T-helper 2 cell treated with Interferon-gamma antibody and Interleukin-4, amounts not matched to agents 100 ng/mL and 5 ng/mL, for 36 hours (primary cell): ENCODE results near the gene CSTF3. TPM values are rescaled to one million over a fixed set of nuclear protein-coding genes. Genes with fewer than 3 reads are reported as not detected.

Experiments used
- intact Hi-C: fragments of 100-400 bp; cut with micrococcal nuclease; formaldehyde crosslinking; loops from one replicate; pipeline ENCODE4 v1.15.1; 2023
- total RNA-seq: library from RNA; stranded (reverse); gene quantifications from 2 replicates; pipeline ENCODE4 v1.2.3, GENCODE V29; 2022

Gene CSTF3
- total RNA-seq = 28.5 and 29.9 TPM in 2 replicates

DNA sequence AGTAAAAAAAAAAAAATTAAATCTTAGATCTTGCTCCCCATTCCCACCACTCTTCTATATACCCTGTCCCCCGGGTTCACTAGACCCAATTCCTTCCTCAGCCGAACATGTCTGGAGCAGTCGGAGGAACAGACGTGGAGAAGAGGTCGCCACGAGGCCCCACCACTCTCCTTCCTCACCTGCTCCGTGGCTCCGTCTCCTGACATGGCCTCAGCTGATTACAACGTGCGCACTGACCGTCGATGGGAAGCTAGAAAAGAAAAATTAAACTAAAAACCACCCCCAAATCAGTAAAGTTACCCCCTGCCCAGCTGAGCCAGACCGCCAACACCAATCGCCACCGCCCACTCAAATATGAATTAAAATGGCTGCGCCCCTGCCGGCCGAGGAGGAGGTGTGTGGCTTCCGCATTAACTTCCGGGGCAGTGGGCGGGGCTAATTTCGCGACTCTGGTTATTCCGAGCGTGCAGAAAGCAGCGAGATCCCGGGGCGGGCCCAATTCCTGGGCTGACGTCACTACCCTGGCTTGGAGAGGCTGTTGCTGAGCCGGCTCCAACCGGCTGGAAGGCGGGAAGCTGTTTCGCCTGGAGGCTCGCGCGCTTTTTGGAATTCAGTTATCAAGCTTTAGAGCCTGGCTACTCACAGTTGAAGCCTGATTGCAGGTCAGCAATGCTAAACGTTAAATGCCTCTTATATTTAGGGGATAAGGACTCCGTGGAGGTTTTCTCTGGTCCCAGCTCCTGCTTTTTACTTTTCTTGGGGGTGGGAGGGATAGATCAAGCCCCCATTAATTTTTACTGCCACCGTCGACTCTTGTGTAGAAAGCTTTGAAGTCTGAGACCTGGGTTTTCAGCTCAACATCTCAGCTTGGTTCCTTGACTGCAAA lies at the start of gene CSTF3:
CSTF3 (minus strand) TSS at position 361 of the 886 bp plus-strand sequence; CDS start at position 206, 155 bp downstream.
- intact Hi-C loops = loop anchor here (1.0 to 5.0 kb wide), 10 partner anchors 97 to 1086 kb away; partner anchors contain the start of genes C11orf91, CAPRIN1, EIF3M and FBXO3

DNA sequence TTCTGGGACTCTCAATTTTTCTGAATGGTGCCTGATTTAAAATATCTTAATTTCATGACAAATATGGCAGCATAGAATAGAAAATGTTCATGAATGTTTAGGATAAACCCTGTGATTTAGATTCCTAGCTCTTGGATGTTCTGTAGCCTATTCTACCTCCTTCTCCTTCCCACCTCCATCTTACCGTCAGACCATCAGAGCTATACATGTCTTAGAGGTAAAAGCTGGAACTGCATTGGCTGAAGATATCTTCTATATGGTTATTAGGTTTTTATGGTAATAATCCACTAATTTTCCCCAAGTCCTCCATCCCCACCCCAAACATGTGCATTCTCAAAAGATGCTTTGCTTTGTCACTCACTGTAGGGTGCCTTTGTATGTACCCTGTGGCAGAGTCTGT lies 46.9 kb upstream of the CSTF3 start:
- intact Hi-C loops = no loop called here

DNA sequence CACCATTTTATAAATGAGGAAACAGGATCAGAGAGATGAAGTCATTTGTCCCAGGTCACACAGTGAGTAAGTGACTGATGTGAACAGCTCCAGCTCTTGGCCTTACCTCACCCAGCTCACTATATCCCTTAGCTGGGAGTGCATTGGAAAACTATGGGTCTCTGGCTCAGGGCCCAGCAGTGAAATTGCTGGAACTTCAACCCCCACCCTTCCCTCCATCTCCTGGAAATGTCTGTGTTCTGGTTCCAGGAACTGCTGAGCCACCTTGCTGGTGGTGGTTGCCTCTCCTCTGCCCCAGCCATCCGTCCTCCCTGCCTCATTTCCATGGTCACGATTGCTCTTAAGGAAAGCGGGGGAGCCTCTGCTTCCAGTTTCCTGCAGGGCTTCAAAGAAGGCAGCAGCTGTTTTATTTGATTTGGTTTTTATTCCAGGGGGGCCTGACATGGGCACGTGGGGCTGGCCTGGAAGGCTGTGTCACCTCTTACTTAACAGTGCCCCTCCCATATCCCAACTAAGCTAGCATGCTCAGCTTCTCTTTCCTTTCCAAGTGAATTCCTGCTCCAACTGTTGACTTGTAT lies 46.2 kb upstream of the CSTF3 start:
- intact Hi-C loops = no loop called here

DNA sequence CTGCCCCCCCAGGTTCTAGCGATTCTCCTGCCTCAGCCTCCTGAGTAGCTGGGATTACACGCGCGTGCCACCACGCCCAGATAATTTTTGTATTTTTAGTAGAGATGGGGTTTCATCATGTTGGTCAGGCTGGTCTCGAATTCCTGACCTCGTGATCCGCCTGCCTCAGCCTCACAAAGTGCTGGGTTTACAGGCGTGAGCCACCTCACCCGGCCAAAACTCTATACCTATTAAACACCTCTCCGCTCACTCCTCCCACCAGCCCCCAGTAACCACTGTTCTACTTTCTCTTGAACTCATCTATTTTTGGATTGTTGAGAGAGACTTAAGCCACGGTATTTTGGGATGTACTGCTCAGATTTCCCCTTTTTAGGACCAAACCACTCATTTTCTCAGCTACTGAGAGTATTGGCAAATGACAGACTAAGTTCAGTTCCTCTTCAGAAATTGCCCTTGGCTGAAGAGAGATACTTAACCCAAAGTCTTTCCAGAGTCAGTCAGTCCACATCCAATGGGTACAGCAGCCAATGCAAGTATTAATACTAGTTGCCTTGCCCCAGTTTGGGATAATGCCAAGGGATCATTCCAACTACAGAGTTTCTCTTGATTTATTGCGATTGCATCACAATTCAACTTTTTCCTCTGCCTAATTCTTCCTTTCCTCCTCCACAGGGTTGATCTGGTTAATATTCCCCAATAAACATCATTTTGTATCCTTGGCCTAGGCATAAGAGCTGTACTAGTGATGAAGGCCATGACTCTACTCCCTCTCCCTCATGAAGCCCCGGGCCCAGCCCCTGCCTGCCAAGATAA lies 36.8 kb upstream of the CSTF3 start:
- intact Hi-C loops = no loop called here

DNA sequence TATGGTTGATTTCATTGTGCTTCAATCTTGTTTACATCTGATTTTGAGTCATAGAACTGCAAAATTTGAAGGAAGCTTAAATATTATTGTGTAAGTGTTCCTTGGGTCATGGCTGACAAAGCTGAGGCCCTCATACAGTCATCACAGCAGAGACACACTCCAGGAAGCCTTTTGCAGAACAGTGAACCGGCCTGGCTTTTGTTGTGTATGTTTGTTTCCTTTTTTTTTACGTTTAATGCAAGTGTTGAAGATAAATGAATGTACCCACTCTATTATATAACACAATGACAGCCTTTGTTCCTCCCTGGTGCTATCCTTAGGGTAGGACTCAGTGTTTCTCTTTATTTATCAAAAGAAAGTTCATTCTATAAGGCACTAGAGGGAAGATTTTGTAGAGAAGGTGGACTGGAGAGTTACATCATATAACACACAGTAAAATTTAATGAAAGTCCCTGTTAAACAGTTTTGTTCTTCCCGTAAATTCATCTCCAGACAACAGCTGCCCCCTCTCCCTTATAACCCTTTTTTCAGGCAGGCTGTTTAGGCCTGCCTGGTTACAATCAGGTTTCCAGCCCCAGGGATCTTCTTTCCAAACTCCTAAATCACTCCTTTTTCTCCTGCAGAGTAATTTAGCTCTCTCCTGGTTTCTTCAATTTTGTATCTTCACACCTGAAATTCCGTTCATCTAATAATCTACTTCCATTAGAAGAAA lies 34.3 kb upstream of the CSTF3 start:
- intact Hi-C loops = no loop called here

- intact Hi-C loops = no loop called here
These were observed 33.2 kb upstream of the CSTF3 start for GRCh38 chr11:33194455-33194854.

GRCh38 chr11:33191467-33191866 lies 30.2 kb upstream of the CSTF3 start:
- intact Hi-C loops = no loop called here

GRCh38 chr11:33187998-33188722 lies 26.9 kb upstream of the CSTF3 start:
- intact Hi-C loops = no loop called here

DNA sequence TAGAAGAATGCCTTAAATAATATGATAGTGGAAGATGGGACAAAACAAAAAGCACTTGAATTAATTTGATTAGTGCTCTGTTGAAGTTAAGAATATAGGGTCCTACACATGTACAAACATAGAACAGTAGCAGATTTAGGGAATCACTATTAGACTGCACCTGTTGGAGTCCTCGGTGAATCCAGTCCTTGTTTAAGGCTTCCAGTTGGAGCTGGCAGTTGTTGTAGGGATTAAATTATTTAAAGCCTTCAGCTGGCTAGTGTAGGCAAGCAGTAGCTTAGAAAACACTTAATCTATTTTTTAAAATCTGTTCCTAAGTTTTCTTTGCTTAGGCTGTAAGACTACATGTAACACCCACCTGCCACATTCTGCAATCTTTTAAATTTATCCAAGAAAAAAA lies 24.5 kb upstream of the CSTF3 start:
- intact Hi-C loops = no loop called here

DNA sequence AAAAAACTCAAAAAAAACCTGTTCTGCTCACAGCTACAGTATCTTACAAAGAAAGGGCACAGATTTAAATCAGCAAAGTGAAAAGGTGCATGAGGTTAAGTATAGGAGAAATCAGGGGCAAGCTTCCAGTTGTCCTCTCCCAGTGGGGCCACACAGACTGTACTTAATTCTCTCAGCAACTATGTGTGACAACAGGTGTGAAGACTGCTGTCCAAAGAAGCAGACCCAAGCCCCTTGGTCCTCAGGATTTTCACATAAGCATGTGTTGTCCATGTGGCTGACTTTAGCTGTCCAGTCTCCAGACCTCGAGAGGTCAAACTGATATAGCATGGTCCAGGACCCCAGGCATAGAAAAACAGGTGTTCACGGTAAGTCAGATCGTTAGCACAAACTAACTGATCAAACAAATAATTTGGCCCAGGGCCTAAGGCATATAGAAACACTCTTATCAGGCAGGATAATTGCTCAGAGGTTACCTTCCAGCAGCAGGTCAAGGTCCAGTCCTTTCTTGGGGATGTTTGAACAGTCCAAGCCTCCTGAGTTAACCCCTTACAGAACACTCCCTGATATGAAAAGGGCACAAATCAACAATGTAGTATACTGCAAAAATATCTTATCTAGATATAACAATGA lies 21.1 kb upstream of the CSTF3 start:
- intact Hi-C loops = no loop called here

DNA sequence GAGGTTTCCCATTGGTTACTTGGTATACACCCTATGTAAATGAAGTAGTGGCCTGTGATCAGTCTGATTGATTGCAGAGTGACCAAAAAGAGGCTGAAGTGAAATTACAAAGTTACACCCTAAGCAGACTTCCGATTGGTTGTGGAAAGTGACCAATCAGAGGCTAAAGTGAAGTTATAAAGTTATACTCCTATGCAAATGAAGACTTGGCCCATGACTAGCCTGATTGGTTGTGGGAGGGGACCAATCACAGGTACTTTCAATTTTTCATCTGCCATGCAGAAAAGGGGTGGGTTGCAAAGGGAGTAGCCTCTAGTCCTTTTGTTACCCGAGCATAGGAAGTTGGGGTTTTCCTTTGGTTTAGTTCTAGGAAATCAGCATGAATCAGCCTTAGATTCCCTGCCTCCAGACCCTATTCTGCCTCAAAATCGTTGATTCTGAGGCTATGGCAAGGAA lies 18.1 kb upstream of the CSTF3 start:
- intact Hi-C loops = loop anchor here (5.0 kb wide), 1 partner anchor 78 kb away; the partner anchor contains the start of gene HIPK3

DNA sequence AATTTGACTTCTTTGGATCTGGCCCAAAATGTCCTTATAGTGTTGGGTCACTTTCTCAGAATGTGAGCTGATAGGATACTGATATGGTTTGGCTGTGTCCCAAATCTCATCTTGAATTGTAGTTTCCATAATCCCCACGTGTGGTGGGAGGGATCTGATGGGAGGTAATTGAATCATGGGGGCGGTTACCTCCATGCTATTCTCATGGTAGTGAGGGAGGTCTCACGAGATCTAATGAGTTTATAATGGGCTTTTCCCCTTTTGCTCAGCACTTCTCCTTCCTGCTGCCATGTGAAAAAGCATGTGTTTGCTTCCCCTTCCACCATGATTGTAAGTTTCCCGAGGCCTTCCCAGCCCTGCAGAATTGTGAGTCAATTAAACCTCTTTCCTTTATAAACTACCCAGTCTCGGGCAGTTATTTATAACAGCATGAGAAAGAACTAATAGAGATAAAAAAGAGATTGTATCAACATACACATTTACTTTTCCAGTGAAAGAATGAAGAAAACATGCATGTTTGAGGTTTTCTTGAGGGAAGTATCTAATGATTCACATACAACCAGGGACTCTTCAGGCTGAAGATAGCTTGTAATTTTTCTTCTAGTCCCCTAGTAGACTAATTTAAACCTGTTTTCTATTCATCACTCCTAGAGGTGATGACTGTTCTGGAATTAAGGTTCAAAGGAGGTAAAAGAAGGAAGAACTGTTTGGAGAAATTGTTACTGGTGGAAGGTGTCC lies 17.3 kb upstream of the CSTF3 start:
- intact Hi-C loops = loop anchor here (5.0 kb wide), 1 partner anchor 79 kb away; the partner anchor contains the start of gene HIPK3

- intact Hi-C loops = loop anchor here (5.0 kb wide), 1 partner anchor 79 kb away; the partner anchor contains the start of gene HIPK3
These were observed 16.5 kb upstream of the CSTF3 start for GRCh38 chr11:33177676-33178336.

DNA sequence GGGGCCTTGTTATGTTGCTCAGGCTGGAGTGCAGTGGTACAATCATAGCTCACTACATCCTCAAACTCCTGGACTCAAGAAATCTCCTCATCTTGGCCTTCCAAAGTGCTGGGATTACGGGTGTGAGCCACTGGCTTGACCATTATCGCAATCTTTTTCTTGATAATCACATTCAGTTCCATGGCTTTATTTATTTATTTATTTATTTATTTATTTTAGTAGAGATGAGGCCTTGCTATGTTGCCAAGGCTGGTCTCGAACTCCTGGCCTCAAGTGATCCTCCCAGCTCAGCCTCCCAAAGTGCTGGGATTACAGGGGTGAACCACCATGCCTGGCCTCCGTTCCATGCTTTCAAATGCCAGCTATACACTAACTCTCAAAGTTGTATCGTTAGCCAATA lies 15.5 kb upstream of the CSTF3 start:
- intact Hi-C loops = loop anchor here (5.0 kb wide), 1 partner anchor 81 kb away; the partner anchor contains the start of gene HIPK3

GRCh38 chr11:33172996-33173395 lies 11.7 kb upstream of the CSTF3 start:
- intact Hi-C loops = no loop called here

DNA sequence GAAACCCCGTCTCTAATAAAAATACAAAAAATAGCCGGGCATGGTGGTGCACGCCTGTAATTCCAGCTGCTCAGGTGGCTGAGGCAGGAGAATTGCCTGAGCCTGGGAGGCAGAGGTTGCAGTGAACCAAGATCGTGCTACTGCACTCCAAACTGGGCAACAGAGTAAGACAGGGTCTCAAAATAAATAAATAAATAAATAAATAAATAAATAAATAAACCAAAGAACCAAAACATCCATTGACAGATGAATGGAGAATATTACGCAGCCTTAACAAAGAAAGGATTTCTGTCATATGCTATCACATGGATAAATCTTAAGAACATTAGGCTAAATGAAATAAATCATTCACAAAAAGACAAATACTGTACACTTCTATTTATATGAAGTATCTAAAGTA lies 11.1 kb upstream of the CSTF3 start:
- intact Hi-C loops = no loop called here

- intact Hi-C loops = no loop called here
These were observed 10.0 kb upstream of the CSTF3 start for GRCh38 chr11:33171251-33171650.

- intact Hi-C loops = no loop called here
These were observed 7.5 kb upstream of the CSTF3 start for GRCh38 chr11:33168709-33169200.
